Parathyroid adenoma (tissue), 2 donors: ENCODE data around the gene SLC39A8.

ENCODE experiments used
- H2AFZ ChIP-seq: fragments of 300-600 bp; sonication (generic); one replicate; pipeline ENCODE4 v1.7.0; 2017; ENCODE audit warnings: antibody characterized with exemption, mild to moderate bottlenecking
- H3K27ac ChIP-seq: fragments of 300-600 bp; sonication (generic); one replicate; pipeline ENCODE4 v1.7.0; 2017
- H3K27me3 ChIP-seq: fragments of 300-600 bp; sonication (generic); one replicate; pipeline ENCODE4 v1.7.0; 2017; ENCODE audit warnings: low read length; ENCODE audit not compliant: control insufficient read depth, insufficient read depth
- H3K36me3 ChIP-seq: fragments of 300-600 bp; sonication (generic); one replicate; pipeline ENCODE4 v1.7.0; 2017; ENCODE audit warnings: low read length; ENCODE audit not compliant: control insufficient read depth, insufficient read depth
- H3K4me1 ChIP-seq: fragments of 300-600 bp; sonication (generic); one replicate; pipeline ENCODE4 v1.7.0; 2017; ENCODE audit warnings: control low read depth
- H3K4me2 ChIP-seq: fragments of 300-600 bp; sonication (generic); one replicate; pipeline ENCODE4 v1.7.0; 2017; ENCODE audit warnings: low read length
- H3K4me3 ChIP-seq: fragments of 300-600 bp; sonication (generic); one replicate; pipeline ENCODE4 v1.7.0; 2017; ENCODE audit warnings: low read depth, low read length
- H3K79me2 ChIP-seq: fragments of 300-600 bp; sonication (generic); one replicate; pipeline ENCODE4 v1.7.0; 2017; ENCODE audit warnings: control low read depth
- H3K9ac ChIP-seq: fragments of 300-600 bp; sonication (generic); one replicate; pipeline ENCODE4 v1.7.0; 2017; ENCODE audit warnings: mild to moderate bottlenecking
- H3K9me3 ChIP-seq: fragments of 300-600 bp; sonication (generic); one replicate; pipeline ENCODE4 v1.7.0; 2017; ENCODE audit warnings: low read length; ENCODE audit not compliant: control insufficient read depth
- TF ChIP-seq, protein P1 (sequence below): fragments of 300-600 bp; sonication (generic); IDR thresholded peaks from one replicate; pipeline ENCODE4 v1.7.0; 2017; ENCODE audit warnings: antibody characterized with exemption, mild to moderate bottlenecking
- donor health status: primary hyperparathyroidism.

Gene SLC39A8

GRCh38 chr4:102311407-102311806 lies 33.9 kb downstream of the SLC39A8 start:
- H3K4me1 ChIP-seq = no peaks in the 10 kb centered on the region
- no peaks in the 10 kb centered on the region for H3K27me3 ChIP-seq
- H3K27ac ChIP-seq = no peak overlapping the region
- no peaks in the 10 kb centered on the region for H3K9me3 ChIP-seq
- no peak overlapping the region for H2AFZ ChIP-seq
- H3K4me3 ChIP-seq = no peak overlapping the region
- no peak overlapping the region for H3K4me2 ChIP-seq
- no peak overlapping the region for H3K9ac ChIP-seq
- no peaks in the 10 kb centered on the region for H3K79me2 ChIP-seq
- TF ChIP-seq, protein P1, sequence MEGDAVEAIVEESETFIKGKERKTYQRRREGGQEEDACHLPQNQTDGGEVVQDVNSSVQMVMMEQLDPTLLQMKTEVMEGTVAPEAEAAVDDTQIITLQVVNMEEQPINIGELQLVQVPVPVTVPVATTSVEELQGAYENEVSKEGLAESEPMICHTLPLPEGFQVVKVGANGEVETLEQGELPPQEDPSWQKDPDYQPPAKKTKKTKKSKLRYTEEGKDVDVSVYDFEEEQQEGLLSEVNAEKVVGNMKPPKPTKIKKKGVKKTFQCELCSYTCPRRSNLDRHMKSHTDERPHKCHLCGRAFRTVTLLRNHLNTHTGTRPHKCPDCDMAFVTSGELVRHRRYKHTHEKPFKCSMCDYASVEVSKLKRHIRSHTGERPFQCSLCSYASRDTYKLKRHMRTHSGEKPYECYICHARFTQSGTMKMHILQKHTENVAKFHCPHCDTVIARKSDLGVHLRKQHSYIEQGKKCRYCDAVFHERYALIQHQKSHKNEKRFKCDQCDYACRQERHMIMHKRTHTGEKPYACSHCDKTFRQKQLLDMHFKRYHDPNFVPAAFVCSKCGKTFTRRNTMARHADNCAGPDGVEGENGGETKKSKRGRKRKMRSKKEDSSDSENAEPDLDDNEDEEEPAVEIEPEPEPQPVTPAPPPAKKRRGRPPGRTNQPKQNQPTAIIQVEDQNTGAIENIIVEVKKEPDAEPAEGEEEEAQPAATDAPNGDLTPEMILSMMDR = no peak
- no peaks in the 10 kb centered on the region for H3K36me3 ChIP-seq

GRCh38 chr4:102308032-102308799 lies 37.1 kb downstream of the SLC39A8 start:
- H3K27me3 ChIP-seq = no peaks in the 10 kb centered on the region
- H3K4me3 ChIP-seq = no peak overlapping the region
- no peak overlapping the region for H3K27ac ChIP-seq
- no peaks in the 10 kb centered on the region for H3K4me1 ChIP-seq
- H3K79me2 ChIP-seq = no peaks in the 10 kb centered on the region
- H2AFZ ChIP-seq = no peak overlapping the region
- H3K4me2 ChIP-seq = no peak overlapping the region
- H3K36me3 ChIP-seq = no peaks in the 10 kb centered on the region
- H3K9me3 ChIP-seq = no peaks in the 10 kb centered on the region
- no peak overlapping the region for H3K9ac ChIP-seq
- TF ChIP-seq, protein P1 = no peak

- no peak overlapping the region for H3K4me2 ChIP-seq
- no peak overlapping the region for H3K4me3 ChIP-seq
- TF ChIP-seq, protein P1 = no peak
- H3K36me3 ChIP-seq = no peaks in the 10 kb centered on the region
- no peaks in the 10 kb centered on the region for H3K79me2 ChIP-seq
- no peaks in the 10 kb centered on the region for H3K9me3 ChIP-seq
- no peak overlapping the region for H3K27ac ChIP-seq
- H3K4me1 ChIP-seq = no peaks in the 10 kb centered on the region
- H3K27me3 ChIP-seq = no peaks in the 10 kb centered on the region
- H2AFZ ChIP-seq = no peak overlapping the region
- H3K9ac ChIP-seq = no peak overlapping the region
Observed at GRCh38 chr4:102305666-102306065, 39.6 kb downstream of the SLC39A8 start.

GRCh38 chr4:102302762-102303161 lies 42.5 kb downstream of the SLC39A8 start:
- no peaks in the 10 kb centered on the region for H3K36me3 ChIP-seq
- no peaks in the 10 kb centered on the region for H3K79me2 ChIP-seq
- H3K4me2 ChIP-seq = no peak overlapping the region
- no peaks in the 10 kb centered on the region for H3K4me1 ChIP-seq
- H3K9ac ChIP-seq = no peak overlapping the region
- H3K27me3 ChIP-seq = no peaks in the 10 kb centered on the region
- no peak overlapping the region for H2AFZ ChIP-seq
- no peak overlapping the region for H3K4me3 ChIP-seq
- no peaks in the 10 kb centered on the region for H3K9me3 ChIP-seq
- TF ChIP-seq, protein P1 = no peak
- H3K27ac ChIP-seq = no peak overlapping the region

GRCh38 chr4:102301167-102301566 lies 44.1 kb downstream of the SLC39A8 start:
- H3K4me2 ChIP-seq = no peak overlapping the region
- no peak overlapping the region for H3K27ac ChIP-seq
- H3K27me3 ChIP-seq = no peaks in the 10 kb centered on the region
- no peaks in the 10 kb centered on the region for H3K79me2 ChIP-seq
- no peak overlapping the region for H2AFZ ChIP-seq
- no peaks in the 10 kb centered on the region for H3K9me3 ChIP-seq
- TF ChIP-seq, protein P1 = no peak
- H3K36me3 ChIP-seq = no peaks in the 10 kb centered on the region
- no peak overlapping the region for H3K9ac ChIP-seq
- H3K4me1 ChIP-seq = no peaks in the 10 kb centered on the region
- H3K4me3 ChIP-seq = no peak overlapping the region
